Activated T-cell treated with anti-CD3 and anti-CD28 coated beads, Interleukin-2, amount 50 U/mL, for 24 hours (primary cell): Measurements from ENCODE around the gene GOLGA8A.
A peak's percentile ranks its signal among the peaks of the same experiment; 100 is the strongest.
"Not testable (repeated sequence)": the region's sequence is repeated elsewhere in the genome, so short reads cannot be mapped to it uniquely, and the experiment has no call there.

Experiments
- DNase-seq: peaks from one replicate; pipeline ENCODE4 v3.0.0-alpha.2; 2020
- H3K27ac Mint-ChIP-seq: 2 replicates; pipeline ENCODE4 v1.8.0; 2020; ENCODE audit warnings: mild to moderate bottlenecking, mixed read lengths
- H3K27me3 Mint-ChIP-seq: 2 replicates; pipeline ENCODE4 v1.8.0; 2020; ENCODE audit warnings: mixed read lengths
- H3K36me3 Mint-ChIP-seq: 2 replicates; pipeline ENCODE4 v1.8.0; 2020; ENCODE audit warnings: low read depth, mixed read lengths
- H3K4me1 Mint-ChIP-seq: 2 replicates; pipeline ENCODE4 v1.8.0; 2020; ENCODE audit warnings: low read depth, mixed read lengths
- H3K4me3 Mint-ChIP-seq: 2 replicates; pipeline ENCODE4 v1.8.0; 2020; ENCODE audit warnings: mild to moderate bottlenecking, moderate library complexity, mixed read lengths
- H3K9me3 Mint-ChIP-seq: 2 replicates; pipeline ENCODE4 v1.8.0; 2020; ENCODE audit warnings: mixed read lengths

Gene GOLGA8A

GRCh38 chr15:34434627-34435305 lies 2.8 kb downstream of the GOLGA8A start:
- H3K4me1 Mint-ChIP-seq: peaks cover 29% of the 10 kb centered on the region
- H3K4me3 Mint-ChIP-seq: peak overlapping the region; percentile 85
- H3K27me3 Mint-ChIP-seq: no peaks in the 10 kb centered on the region
- H3K9me3 Mint-ChIP-seq: no peaks in the 10 kb centered on the region
- H3K36me3 Mint-ChIP-seq: peaks cover 67% of the 10 kb centered on the region
- DNase-seq: no peak
- H3K27ac Mint-ChIP-seq: peak overlapping the region; percentile 17

GRCh38 chr15:34433956-34434626 lies 3.5 kb downstream of the GOLGA8A start:
- peaks cover 29% of the 10 kb centered on the region for H3K4me1 Mint-ChIP-seq
- H3K27me3 Mint-ChIP-seq, DNase-seq, H3K4me3 Mint-ChIP-seq, H3K9me3 Mint-ChIP-seq: not testable (repeated sequence)
- peak overlapping the region; percentile 22 for H3K27ac Mint-ChIP-seq
- H3K36me3 Mint-ChIP-seq: peaks cover 71% of the 10 kb centered on the region

- H3K36me3 Mint-ChIP-seq: peaks cover 86% of the 10 kb centered on the region
Measured at GRCh38 chr15:34430642-34431041, 7.0 kb downstream of the GOLGA8A start.

GRCh38 chr15:34423425-34424090 lies 14.1 kb downstream of the GOLGA8A start:
- DNase-seq, H3K9me3 Mint-ChIP-seq, H3K27me3 Mint-ChIP-seq, H3K4me1 Mint-ChIP-seq, H3K27ac Mint-ChIP-seq, H3K4me3 Mint-ChIP-seq: not testable (repeated sequence)
- peaks cover 46% of the 10 kb centered on the region for H3K36me3 Mint-ChIP-seq

More at GRCh38 chr15:34430642-34431041, 7.0 kb downstream of the GOLGA8A start:
- H3K27ac Mint-ChIP-seq, DNase-seq, H3K9me3 Mint-ChIP-seq, H3K4me3 Mint-ChIP-seq, H3K27me3 Mint-ChIP-seq: not testable (repeated sequence)
- H3K4me1 Mint-ChIP-seq: peaks cover 16% of the 10 kb centered on the region

- not testable (repeated sequence) for H3K9me3 Mint-ChIP-seq, H3K27ac Mint-ChIP-seq, H3K4me1 Mint-ChIP-seq, H3K27me3 Mint-ChIP-seq, DNase-seq, H3K4me3 Mint-ChIP-seq
- peaks cover 28% of the 10 kb centered on the region for H3K36me3 Mint-ChIP-seq
Measured at GRCh38 chr15:34420953-34421352, 16.7 kb downstream of the GOLGA8A start.

GRCh38 chr15:34418435-34418834 lies 19.2 kb downstream of the GOLGA8A start:
- not testable (repeated sequence) for H3K27me3 Mint-ChIP-seq, H3K9me3 Mint-ChIP-seq, H3K4me3 Mint-ChIP-seq, DNase-seq, H3K4me1 Mint-ChIP-seq
- H3K36me3 Mint-ChIP-seq: peaks cover 20% of the 10 kb centered on the region
- peak overlapping the region; percentile 50 for H3K27ac Mint-ChIP-seq

- not testable (repeated sequence) for H3K27me3 Mint-ChIP-seq, DNase-seq, H3K27ac Mint-ChIP-seq, H3K4me1 Mint-ChIP-seq, H3K36me3 Mint-ChIP-seq, H3K4me3 Mint-ChIP-seq, H3K9me3 Mint-ChIP-seq
Measured at GRCh38 chr15:34409511-34409910, 28.1 kb downstream of the GOLGA8A start.

- H3K9me3 Mint-ChIP-seq, DNase-seq, H3K4me1 Mint-ChIP-seq, H3K4me3 Mint-ChIP-seq, H3K27me3 Mint-ChIP-seq, H3K36me3 Mint-ChIP-seq, H3K27ac Mint-ChIP-seq: not testable (repeated sequence)
Measured at GRCh38 chr15:34408973-34409372, 28.6 kb downstream of the GOLGA8A start.

- not testable (repeated sequence) for H3K36me3 Mint-ChIP-seq, H3K4me1 Mint-ChIP-seq, DNase-seq, H3K9me3 Mint-ChIP-seq, H3K27me3 Mint-ChIP-seq, H3K4me3 Mint-ChIP-seq, H3K27ac Mint-ChIP-seq
Measured at GRCh38 chr15:34403899-34404298, 33.7 kb downstream of the GOLGA8A start.

GRCh38 chr15:34403160-34403598 lies 34.4 kb downstream of the GOLGA8A start:
- not testable (repeated sequence) for H3K9me3 Mint-ChIP-seq, H3K27ac Mint-ChIP-seq, H3K4me1 Mint-ChIP-seq, H3K27me3 Mint-ChIP-seq, DNase-seq, H3K36me3 Mint-ChIP-seq, H3K4me3 Mint-ChIP-seq

GRCh38 chr15:34397637-34398259 lies 39.9 kb downstream of the GOLGA8A start:
- not testable (repeated sequence) for H3K27ac Mint-ChIP-seq, H3K9me3 Mint-ChIP-seq, H3K4me3 Mint-ChIP-seq, H3K36me3 Mint-ChIP-seq, DNase-seq, H3K27me3 Mint-ChIP-seq, H3K4me1 Mint-ChIP-seq

GRCh38 chr15:34392981-34393380 lies 44.6 kb downstream of the GOLGA8A start:
- H3K4me3 Mint-ChIP-seq, H3K27ac Mint-ChIP-seq, H3K4me1 Mint-ChIP-seq, H3K36me3 Mint-ChIP-seq, H3K27me3 Mint-ChIP-seq, H3K9me3 Mint-ChIP-seq, DNase-seq: not testable (repeated sequence)

GRCh38 chr15:34389594-34390086 lies 48.0 kb downstream of the GOLGA8A start:
- H3K36me3 Mint-ChIP-seq, H3K4me1 Mint-ChIP-seq, H3K27ac Mint-ChIP-seq, DNase-seq, H3K4me3 Mint-ChIP-seq, H3K27me3 Mint-ChIP-seq, H3K9me3 Mint-ChIP-seq: not testable (repeated sequence)
